Activated CD8-positive, alpha-beta memory T cell treated with anti-CD3 and anti-CD28 coated beads, Interleukin-2, amount 10 ng/mL, durations not matched to agents 7 days and 5 days (primary cell): Measurements from ENCODE around the gene STAT5A. TPM values are rescaled to one million over a fixed set of nuclear protein-coding genes. Genes with fewer than 3 reads are reported as not detected.
A peak's percentile ranks its signal among the peaks of the same experiment; 100 is the strongest.

Source experiments
- ATAC-seq: fragments of 150-1000 bp; cut with Tn5 transposase; one replicate; pipeline ENCODE4 v1.10.0; 2021; ENCODE audit warnings: moderate library complexity
- CTCF ChIA-PET: fragments of 350-600 bp; sonication (Branson Sonifier 250); formaldehyde crosslinking; loops from one replicate; lab custom pipeline; 2021; ENCODE audit warnings: antibody characterized with exemption; lab: Charles Lee
- DNase-seq: peaks from one replicate; pipeline ENCODE4 v3.0.0-alpha.2; 2020
- H3K27ac Mint-ChIP-seq: one replicate; pipeline ENCODE4 v1.8.0; 2021; ENCODE audit warnings: mild to moderate bottlenecking, mixed read lengths
- H3K27me3 Mint-ChIP-seq: one replicate; pipeline ENCODE4 v1.8.0; 2021; ENCODE audit warnings: mixed read lengths
- H3K36me3 Mint-ChIP-seq: one replicate; pipeline ENCODE4 v1.8.0; 2021; ENCODE audit warnings: mild to moderate bottlenecking, mixed read lengths
- H3K4me1 Mint-ChIP-seq: one replicate; pipeline ENCODE4 v1.8.0; 2021; ENCODE audit warnings: mixed read lengths
- H3K4me3 Mint-ChIP-seq: one replicate; pipeline ENCODE4 v1.8.0; 2021; ENCODE audit warnings: mild to moderate bottlenecking, moderate library complexity, mixed read lengths
- H3K9me3 Mint-ChIP-seq: one replicate; pipeline ENCODE4 v1.8.0; 2022; ENCODE audit warnings: low read depth, mixed read lengths
- total RNA-seq, 2 experiments: library from RNA; stranded (reverse); gene quantifications; one replicate each; pipeline ENCODE4 v1.2.3, GENCODE V29; 2021

STAT5A gene
- total RNA-seq, 2 experiments from 2014 or later = 118 to 127 TPM

DNA sequence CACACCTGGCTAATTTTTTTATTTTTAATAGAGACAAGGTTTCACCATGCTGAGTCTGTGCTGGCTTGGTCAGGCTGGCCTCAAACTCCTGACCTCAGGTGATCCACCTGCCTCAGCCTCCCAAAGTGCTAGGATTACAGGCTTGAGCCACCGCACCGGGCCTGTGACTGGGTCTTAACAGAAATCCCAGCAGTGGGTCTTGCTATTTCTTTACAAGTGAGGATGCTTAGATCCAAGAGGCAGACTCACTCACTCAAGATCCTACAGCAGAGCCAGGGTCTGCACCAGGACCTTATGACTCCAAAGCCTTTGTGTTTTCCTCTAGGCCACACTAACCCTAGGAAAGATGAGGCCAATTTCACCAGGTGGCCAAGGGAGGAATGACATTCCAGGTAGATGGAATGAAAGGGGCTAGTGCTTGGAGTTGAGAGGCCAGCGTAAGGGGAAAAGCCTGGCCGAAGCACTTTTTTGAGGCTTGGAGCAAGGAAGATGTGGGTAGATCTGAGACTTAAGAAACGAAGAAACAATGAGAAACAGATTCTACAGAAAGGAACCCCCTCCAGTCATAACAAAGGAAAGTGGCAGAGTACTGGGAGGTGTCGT, 5.7 kb upstream of the STAT5A start:
- DNase-seq = peak; percentile 39
- Mint-ChIP-seq H3K27ac (no peak overlapping the region), H3K4me1 (peaks cover 29% of the 10 kb centered on the region), H3K36me3 (no peaks in the 10 kb centered on the region), H3K9me3 (no peaks in the 10 kb centered on the region), H3K27me3 (no peaks in the 10 kb centered on the region), H3K4me3 (no peak overlapping the region)
- CTCF ChIA-PET = interaction anchor here (1.5 kb wide), 1 partner anchor 20 kb away, joined by 4 read pairs; no protein-coding TSS in a partner anchor
- ATAC-seq = no peak

- DNase-seq = peak; percentile 32
- ATAC-seq = no peak
- Mint-ChIP-seq H3K27me3 (no peaks in the 10 kb centered on the region), H3K4me1 (peaks cover 27% of the 10 kb centered on the region), H3K9me3 (no peaks in the 10 kb centered on the region), H3K27ac (no peak overlapping the region), H3K36me3 (no peaks in the 10 kb centered on the region), H3K4me3 (no peak overlapping the region)
- CTCF ChIA-PET = interaction anchor here (1.5 to 1.7 kb wide), 2 partner anchors 19 to 123 kb away, joined by 4 to 5 read pairs; no protein-coding TSS in a partner anchor
These were observed 4.9 kb upstream of the STAT5A start for GRCh38 chr17:42283241-42284023.

GRCh38 chr17:42284024-42284369, 4.3 kb upstream of the STAT5A start:
- no peak overlapping the region for H3K27ac Mint-ChIP-seq
- DNase-seq = no peak
- CTCF ChIA-PET = interaction anchor here (1.7 kb wide), 1 partner anchor 122 kb away, joined by 5 read pairs; no protein-coding TSS in a partner anchor
- H3K4me3 Mint-ChIP-seq = no peak overlapping the region
- H3K27me3 Mint-ChIP-seq = no peaks in the 10 kb centered on the region
- no peaks in the 10 kb centered on the region for H3K36me3 Mint-ChIP-seq
- H3K9me3 Mint-ChIP-seq = no peaks in the 10 kb centered on the region
- peaks cover 28% of the 10 kb centered on the region for H3K4me1 Mint-ChIP-seq
- ATAC-seq = no peak

DNA sequence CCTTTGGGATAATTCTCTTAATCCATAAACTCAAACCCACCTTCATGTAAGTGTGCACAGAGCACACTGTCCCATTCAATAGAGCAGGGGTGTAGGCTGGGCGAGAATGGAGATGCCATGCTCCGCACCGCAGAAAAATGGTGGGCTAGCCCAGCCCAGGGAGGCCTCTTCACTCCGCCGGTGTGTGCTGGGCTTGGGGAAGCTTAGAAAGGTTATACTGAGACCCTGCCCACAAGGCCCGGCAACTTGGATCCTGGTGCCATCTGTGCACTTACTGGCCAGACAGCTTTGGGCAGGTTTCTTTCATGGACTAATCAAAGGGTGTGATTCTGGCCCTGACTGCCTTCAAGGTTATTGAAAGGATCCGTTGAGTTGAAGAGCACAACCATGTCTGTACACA, 3.7 kb upstream of the STAT5A start:
- CTCF ChIA-PET = interaction anchor here (1.7 kb wide), 1 partner anchor 121 kb away, joined by 5 read pairs; no protein-coding TSS in a partner anchor

DNA sequence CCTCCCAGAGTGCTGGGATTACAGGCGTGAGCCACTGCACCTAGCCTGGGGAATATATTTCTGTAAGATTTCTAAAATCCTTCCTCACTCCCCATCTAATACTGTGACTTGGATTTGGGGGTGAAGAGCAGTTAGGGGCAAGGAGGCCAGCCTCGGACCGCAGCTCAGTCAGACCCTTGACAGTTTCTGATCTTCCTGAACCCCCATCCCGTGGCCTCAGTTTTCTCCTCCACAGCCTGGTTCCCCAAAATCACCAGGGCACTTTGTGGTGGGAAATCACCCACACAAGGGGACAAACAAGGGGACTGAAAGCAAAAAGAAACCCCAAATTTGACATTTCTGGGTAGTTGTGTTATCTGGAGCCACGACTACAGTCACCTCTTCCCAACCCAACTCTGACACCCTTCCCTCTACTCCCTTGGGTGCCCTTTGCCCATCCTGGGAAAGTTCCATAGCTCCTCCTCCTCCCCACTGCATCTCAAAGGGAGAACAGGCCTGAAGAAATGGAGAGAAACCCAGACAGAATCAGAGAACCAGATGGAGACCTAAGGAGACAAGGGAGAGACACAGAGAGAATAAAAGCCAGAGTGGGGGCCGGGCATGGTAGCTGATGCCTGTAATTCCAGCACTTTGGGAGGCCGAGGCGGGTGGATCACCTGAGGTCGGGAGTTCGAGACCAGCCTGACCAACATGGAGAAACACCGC, 2.8 kb upstream of the STAT5A start:
- Mint-ChIP-seq H3K9me3 (no peaks in the 10 kb centered on the region), H3K4me3 (no peak overlapping the region), H3K27ac (peak overlapping the region; percentile 63), H3K27me3 (no peaks in the 10 kb centered on the region), H3K4me1 (peaks cover 43% of the 10 kb centered on the region), H3K36me3 (peaks cover 5% of the 10 kb centered on the region)
- no peak for ATAC-seq
- DNase-seq = no peak
- CTCF ChIA-PET = interaction anchor here (0.7 to 2.7 kb wide), 5 partner anchors 34 to 1132 kb away, joined by 3 to 18 read pairs (median 5); no protein-coding TSS in a partner anchor

More for the DNA sequence above, 3.7 kb upstream of the STAT5A start:
- Mint-ChIP-seq H3K4me1 (peaks cover 33% of the 10 kb centered on the region), H3K27me3 (no peaks in the 10 kb centered on the region), H3K27ac (no peak overlapping the region), H3K4me3 (no peak overlapping the region), H3K36me3 (no peaks in the 10 kb centered on the region), H3K9me3 (no peaks in the 10 kb centered on the region)
- ATAC-seq (no peak), DNase-seq (no peak)

- ATAC-seq = no peak
- peak overlapping the region; percentile 97 for H3K27ac Mint-ChIP-seq
- CTCF ChIA-PET = interaction anchor here (0.6 to 3.5 kb wide), 8 partner anchors 8 to 119 kb away, joined by 3 to 18 read pairs (median 4); no protein-coding TSS in a partner anchor
- H3K9me3 Mint-ChIP-seq = no peaks in the 10 kb centered on the region
- DNase-seq = no peak
- H3K36me3 Mint-ChIP-seq = peaks cover 12% of the 10 kb centered on the region
- H3K27me3 Mint-ChIP-seq = no peaks in the 10 kb centered on the region
- H3K4me3 Mint-ChIP-seq = peak overlapping the region; percentile 96
- peaks cover 51% of the 10 kb centered on the region for H3K4me1 Mint-ChIP-seq
These were observed 1.7 kb upstream of the STAT5A start for GRCh38 chr17:42286411-42287221.

DNA sequence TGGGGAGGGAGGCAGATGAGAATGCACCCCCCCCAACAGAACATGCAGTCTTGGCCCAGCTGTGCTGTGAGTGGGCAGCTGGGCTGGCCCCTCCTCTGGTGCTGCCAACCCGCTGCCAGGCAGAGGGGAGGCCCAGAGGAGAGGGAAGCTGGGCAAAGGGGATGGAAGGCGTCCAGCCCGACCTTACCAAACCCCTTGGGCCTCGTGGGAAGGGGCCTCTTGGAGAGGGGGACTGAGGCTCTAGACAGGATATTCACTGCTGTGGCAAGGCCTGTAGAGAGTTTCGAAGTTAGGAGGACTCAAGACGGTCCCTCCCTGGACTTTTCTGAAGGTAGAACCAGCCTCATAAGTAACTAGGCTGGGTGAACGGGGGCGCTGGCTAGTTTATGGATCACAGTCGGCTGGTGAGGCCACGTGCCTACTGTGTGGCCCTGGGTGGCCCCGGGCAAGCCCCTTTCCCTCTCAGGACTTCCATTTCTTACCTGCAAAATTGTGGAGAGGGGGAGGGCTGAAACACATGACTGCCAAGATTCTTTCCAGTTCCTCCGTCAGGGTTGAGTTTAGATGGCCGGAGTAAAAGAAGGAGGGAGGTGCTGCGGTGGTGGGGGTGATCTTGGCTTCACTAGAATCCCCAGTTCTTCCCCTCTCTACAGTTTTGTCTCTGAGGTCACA, 857 bp upstream of the STAT5A start:
- CTCF ChIA-PET = interaction anchor here (0.6 to 3.5 kb wide), 14 partner anchors 9 to 118 kb away, joined by 3 to 24 read pairs (median 4); partner anchors contain the start of gene STAT3
- peak; percentile 68 for DNase-seq
- H3K4me3 Mint-ChIP-seq = peak overlapping the region; percentile 96
- H3K27me3 Mint-ChIP-seq = no peaks in the 10 kb centered on the region
- peaks cover 16% of the 10 kb centered on the region for H3K36me3 Mint-ChIP-seq
- H3K4me1 Mint-ChIP-seq = peaks cover 55% of the 10 kb centered on the region
- H3K9me3 Mint-ChIP-seq = no peaks in the 10 kb centered on the region
- peak overlapping the region; percentile 97 for H3K27ac Mint-ChIP-seq
- peak; percentile 34 for ATAC-seq

- CTCF ChIA-PET = interaction anchor here (0.6 to 3.5 kb wide), 20 partner anchors 11 to 269 kb away, joined by 3 to 24 read pairs (median 4); partner anchors contain the start of genes NKIRAS2 and STAT3
- H3K27me3 Mint-ChIP-seq = no peaks in the 10 kb centered on the region
- peaks cover 16% of the 10 kb centered on the region for H3K36me3 Mint-ChIP-seq
These were observed 709 bp downstream of the STAT5A start for GRCh38 chr17:42288803-42289610.

DNA sequence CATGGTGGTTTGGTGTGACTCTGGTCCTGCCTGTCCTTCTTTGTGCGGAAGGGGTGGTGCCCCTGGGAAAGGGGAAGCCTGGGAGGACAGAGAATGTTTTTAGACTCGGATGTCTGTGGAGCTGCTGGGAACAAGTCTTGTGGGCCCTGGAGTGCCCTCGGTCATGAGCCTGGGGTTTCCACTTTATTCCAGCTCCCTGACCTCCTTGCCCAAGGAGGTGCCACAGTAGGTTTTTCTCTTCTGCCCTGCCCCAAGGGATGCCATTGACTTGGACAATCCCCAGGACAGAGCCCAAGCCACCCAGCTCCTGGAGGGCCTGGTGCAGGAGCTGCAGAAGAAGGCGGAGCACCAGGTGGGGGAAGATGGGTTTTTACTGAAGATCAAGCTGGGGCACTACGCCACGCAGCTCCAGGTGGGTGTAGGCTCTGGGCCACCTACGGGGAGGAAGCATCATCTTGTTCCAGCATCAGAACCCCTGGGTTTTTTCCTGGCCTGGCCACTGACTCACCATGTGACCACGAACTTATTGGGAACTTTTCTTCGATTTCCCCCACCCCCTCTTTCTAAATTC, 1.4 kb downstream of the STAT5A start:
- no peak for DNase-seq
- Mint-ChIP-seq H3K4me1 (peaks cover 57% of the 10 kb centered on the region), H3K36me3 (peaks cover 19% of the 10 kb centered on the region), H3K9me3 (no peaks in the 10 kb centered on the region), H3K27me3 (no peaks in the 10 kb centered on the region), H3K4me3 (peak overlapping the region; percentile 96), H3K27ac (peak overlapping the region; percentile 84)
- CTCF ChIA-PET = interaction anchor here (0.8 to 3.5 kb wide), 10 partner anchors 11 to 270 kb away, joined by 3 to 24 read pairs (median 4); partner anchors contain the start of gene NKIRAS2
- ATAC-seq = no peak

More at GRCh38 chr17:42288803-42289610, 709 bp downstream of the STAT5A start:
- DNase-seq (peak; percentile 72), ATAC-seq (peak; percentile 38)
- H3K9me3 Mint-ChIP-seq = no peaks in the 10 kb centered on the region
- peaks cover 60% of the 10 kb centered on the region for H3K4me1 Mint-ChIP-seq
- H3K27ac Mint-ChIP-seq = peak overlapping the region; percentile 84
- peak overlapping the region; percentile 96 for H3K4me3 Mint-ChIP-seq

GRCh38 chr17:42290577-42290976, 2.3 kb downstream of the STAT5A start:
- ATAC-seq = no peak
- CTCF ChIA-PET = interaction anchor here (3.2 kb wide), 1 partner anchor 21 kb away, joined by 17 read pairs; no protein-coding TSS in a partner anchor
- H3K36me3 Mint-ChIP-seq = peaks cover 21% of the 10 kb centered on the region
- H3K4me1 Mint-ChIP-seq = peaks cover 53% of the 10 kb centered on the region
- H3K4me3 Mint-ChIP-seq = peak overlapping the region; percentile 96
- DNase-seq = no peak
- no peaks in the 10 kb centered on the region for H3K27me3 Mint-ChIP-seq
- H3K9me3 Mint-ChIP-seq = no peaks in the 10 kb centered on the region
- peak overlapping the region; percentile 84 for H3K27ac Mint-ChIP-seq

DNA sequence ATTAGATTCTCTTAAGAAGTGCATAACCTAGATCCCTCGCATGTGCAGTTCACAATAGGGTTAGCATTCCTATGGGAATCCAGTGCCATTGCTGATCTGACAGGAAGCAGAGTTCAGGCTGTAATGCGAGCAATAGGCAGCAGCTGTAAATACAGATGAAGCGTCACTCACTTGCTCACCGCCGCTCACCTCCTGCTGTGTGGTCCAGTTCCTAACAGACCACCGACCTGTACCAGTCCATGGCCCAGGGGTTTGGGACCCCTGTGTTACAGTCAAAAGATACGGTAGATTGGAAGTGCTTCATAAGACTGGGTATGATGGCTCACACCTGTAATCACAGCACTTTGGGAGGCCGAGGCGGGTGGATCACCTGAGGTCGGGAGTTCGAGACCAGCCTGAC, 2.8 kb downstream of the STAT5A start:
- Mint-ChIP-seq H3K4me1 (peaks cover 51% of the 10 kb centered on the region), H3K4me3 (no peak overlapping the region), H3K9me3 (no peaks in the 10 kb centered on the region), H3K36me3 (peaks cover 27% of the 10 kb centered on the region), H3K27me3 (no peaks in the 10 kb centered on the region), H3K27ac (no peak overlapping the region)
- DNase-seq (no peak), ATAC-seq (no peak)
- CTCF ChIA-PET = interaction anchor here (0.9 to 3.2 kb wide), 4 partner anchors 21 to 104 kb away, joined by 3 to 17 read pairs (median 6); no protein-coding TSS in a partner anchor
